SK-N-SH treated with all-trans-retinoic acid at 6 μM for 48 hours (cell line): Measurements from ENCODE around the gene PROZ.

Source experiments
- ATAC-seq: fragments of 200-7000 bp; cut with Tn5 transposase; 3 replicates; pipeline ENCODE4 v1.9.1; 2020; ENCODE audit warnings: mild to moderate bottlenecking, moderate library complexity
- ARNTL ChIP-seq: fragments of 450-650 bp; formaldehyde crosslinking; IDR thresholded peaks from 2 replicates; pipeline ENCODE4 v1.5.0; 2020; ENCODE audit warnings: low read depth, mild to moderate bottlenecking, moderate library complexity, borderline replicate concordance
- BACH2 ChIP-seq: fragments of 250-450 bp; sonication (Bioruptor Pico); IDR thresholded peaks from 2 replicates; pipeline ENCODE4 v1.9.0; 2021; ENCODE audit warnings: mild to moderate bottlenecking, borderline replicate concordance
- CSDC2 ChIP-seq: fragments of 250-450 bp; sonication (Bioruptor Pico); IDR thresholded peaks from 2 replicates; pipeline ENCODE4 v1.5.0; 2020; ENCODE audit warnings: mild to moderate bottlenecking, moderate library complexity
- ESRRG ChIP-seq: fragments of 250-450 bp; sonication (Bioruptor Pico); IDR thresholded peaks from 2 replicates; pipeline ENCODE4 v1.6.1; 2021; ENCODE audit warnings: mild to moderate bottlenecking
- GLIS3 ChIP-seq: fragments of 250-450 bp; sonication (Bioruptor Pico); IDR thresholded peaks from 2 replicates; pipeline ENCODE4 v1.5.0; 2020; ENCODE audit warnings: mild to moderate bottlenecking, moderate library complexity
- ISL1 ChIP-seq: fragments of 250-450 bp; sonication (Bioruptor Pico); IDR thresholded peaks from 2 replicates; pipeline ENCODE4 v2.1.2; 2022; ENCODE audit warnings: mild to moderate bottlenecking, moderate library complexity
- OSR1 ChIP-seq: fragments of 250-450 bp; sonication (Bioruptor Pico); IDR thresholded peaks from 2 replicates; pipeline ENCODE4 v1.8.0; 2022; ENCODE audit warnings: moderate library complexity, mild to moderate bottlenecking, inconsistent platforms
- PATZ1 ChIP-seq: fragments of 250-450 bp; sonication (Bioruptor Pico); IDR thresholded peaks from 2 replicates; pipeline ENCODE4 v1.8.0; 2020; ENCODE audit warnings: mild to moderate bottlenecking, moderate library complexity, borderline replicate concordance
- PPARA ChIP-seq: fragments of 250-450 bp; sonication (Bioruptor Pico); IDR thresholded peaks from 2 replicates; pipeline ENCODE4 v1.5.0; 2020; ENCODE audit warnings: mild to moderate bottlenecking, borderline replicate concordance
- SNAI2 ChIP-seq: fragments of 250-450 bp; sonication (Bioruptor Pico); IDR thresholded peaks from 2 replicates; pipeline ENCODE4 v1.5.0; 2020; ENCODE audit warnings: mild to moderate bottlenecking, moderate library complexity
- TCF4 ChIP-seq: fragments of 250-450 bp; sonication (Bioruptor Pico); IDR thresholded peaks from 2 replicates; pipeline ENCODE4 v1.8.0; 2021; ENCODE audit warnings: mild to moderate bottlenecking, moderate library complexity, borderline replicate concordance
- ZC3H10 ChIP-seq: fragments of 250-450 bp; sonication (Bioruptor Pico); IDR thresholded peaks from 2 replicates; pipeline ENCODE4 v1.5.1; 2021; ENCODE audit warnings: mild to moderate bottlenecking, moderate library complexity
- ZFP3 ChIP-seq: fragments of 250-450 bp; sonication (Bioruptor Pico); IDR thresholded peaks from 2 replicates; pipeline ENCODE4 v1.5.0; 2020; ENCODE audit warnings: mild to moderate bottlenecking, moderate library complexity
- ZFP30 ChIP-seq: fragments of 450-650 bp; formaldehyde crosslinking; IDR thresholded peaks from 2 replicates; pipeline ENCODE4 v1.5.0; 2022; ENCODE audit warnings: mild to moderate bottlenecking, moderate library complexity
- ZNF565 ChIP-seq: fragments of 450-650 bp; formaldehyde crosslinking; conservative IDR thresholded peaks from 2 replicates; pipeline ENCODE4 v1.5.0; 2020; ENCODE audit warnings: low read depth, mild to moderate bottlenecking, moderate library complexity
- ZNF70 ChIP-seq: fragments of 450-650 bp; formaldehyde crosslinking; IDR thresholded peaks from 2 replicates; pipeline ENCODE4 v1.5.0; 2020; ENCODE audit warnings: mild to moderate bottlenecking, moderate library complexity
- ZNF8 ChIP-seq: fragments of 450-650 bp; formaldehyde crosslinking; IDR thresholded peaks from 2 replicates; pipeline ENCODE4 v1.5.0; 2020; ENCODE audit warnings: mild to moderate bottlenecking, moderate library complexity
- TF ChIP-seq, protein P1 (sequence below): fragments of 250-450 bp; sonication (Bioruptor Pico); IDR thresholded peaks from 2 replicates; pipeline ENCODE4 v1.5.1; 2020; ENCODE audit warnings: low read depth, mild to moderate bottlenecking, moderate library complexity
- TF ChIP-seq, protein P2 (sequence below): fragments of 250-450 bp; sonication (Bioruptor Pico); IDR thresholded peaks from 2 replicates; pipeline ENCODE4 v1.5.1; 2021; ENCODE audit warnings: mild to moderate bottlenecking, moderate library complexity
- TF ChIP-seq, protein P3 (sequence below): fragments of 250-450 bp; sonication (Bioruptor Pico); IDR thresholded peaks from 2 replicates; pipeline ENCODE4 v1.5.0; 2020; ENCODE audit warnings: mild to moderate bottlenecking, moderate library complexity
- TF ChIP-seq, protein P4 (sequence below): fragments of 250-450 bp; sonication (Bioruptor Pico); IDR thresholded peaks from 2 replicates; pipeline ENCODE4 v1.8.0; 2021; ENCODE audit warnings: low read depth, mild to moderate bottlenecking, moderate library complexity, borderline replicate concordance

The PROZ gene

GRCh38 chr13:113123226-113124201 is 34.9 kb upstream of the PROZ start:
- peak; percentile 6; the same call in 2 of the 3 replicates for ATAC-seq
- TF ChIP-seq, protein P1, sequence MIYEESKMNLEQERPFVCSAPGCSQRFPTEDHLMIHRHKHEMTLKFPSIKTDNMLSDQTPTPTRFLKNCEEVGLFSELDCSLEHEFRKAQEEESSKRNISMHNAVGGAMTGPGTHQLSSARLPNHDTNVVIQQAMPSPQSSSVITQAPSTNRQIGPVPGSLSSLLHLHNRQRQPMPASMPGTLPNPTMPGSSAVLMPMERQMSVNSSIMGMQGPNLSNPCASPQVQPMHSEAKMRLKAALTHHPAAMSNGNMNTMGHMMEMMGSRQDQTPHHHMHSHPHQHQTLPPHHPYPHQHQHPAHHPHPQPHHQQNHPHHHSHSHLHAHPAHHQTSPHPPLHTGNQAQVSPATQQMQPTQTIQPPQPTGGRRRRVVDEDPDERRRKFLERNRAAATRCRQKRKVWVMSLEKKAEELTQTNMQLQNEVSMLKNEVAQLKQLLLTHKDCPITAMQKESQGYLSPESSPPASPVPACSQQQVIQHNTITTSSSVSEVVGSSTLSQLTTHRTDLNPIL: no peak
- TF ChIP-seq TCF4 (no peak), ZNF70 (CRISPR knock-in tag) (no peak), SNAI2 (no peak), ARNTL (CRISPR knock-in tag) (no peak), CSDC2 (CRISPR knock-in tag) (no peak), PPARA (CRISPR knock-in tag) (no peak), ZFP3 (no peak), PATZ1 (CRISPR knock-in tag) (no peak), OSR1 (CRISPR knock-in tag) (no peak), ZC3H10 (no peak), ZFP30 (CRISPR knock-in tag) (no peak), ZNF8 (no peak), BACH2 (no peak), GLIS3 (CRISPR knock-in tag) (no peak), ISL1 (CRISPR knock-in tag) (no peak)
- TF ChIP-seq, protein P2, sequence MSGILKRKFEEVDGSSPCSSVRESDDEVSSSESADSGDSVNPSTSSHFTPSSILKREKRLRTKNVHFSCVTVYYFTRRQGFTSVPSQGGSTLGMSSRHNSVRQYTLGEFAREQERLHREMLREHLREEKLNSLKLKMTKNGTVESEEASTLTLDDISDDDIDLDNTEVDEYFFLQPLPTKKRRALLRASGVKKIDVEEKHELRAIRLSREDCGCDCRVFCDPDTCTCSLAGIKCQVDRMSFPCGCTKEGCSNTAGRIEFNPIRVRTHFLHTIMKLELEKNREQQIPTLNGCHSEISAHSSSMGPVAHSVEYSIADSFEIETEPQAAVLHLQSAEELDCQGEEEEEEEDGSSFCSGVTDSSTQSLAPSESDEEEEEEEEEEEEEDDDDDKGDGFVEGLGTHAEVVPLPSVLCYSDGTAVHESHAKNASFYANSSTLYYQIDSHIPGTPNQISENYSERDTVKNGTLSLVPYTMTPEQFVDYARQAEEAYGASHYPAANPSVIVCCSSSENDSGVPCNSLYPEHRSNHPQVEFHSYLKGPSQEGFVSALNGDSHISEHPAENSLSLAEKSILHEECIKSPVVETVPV (CRISPR knock-in tag): no peak
- TF ChIP-seq, protein P3, sequence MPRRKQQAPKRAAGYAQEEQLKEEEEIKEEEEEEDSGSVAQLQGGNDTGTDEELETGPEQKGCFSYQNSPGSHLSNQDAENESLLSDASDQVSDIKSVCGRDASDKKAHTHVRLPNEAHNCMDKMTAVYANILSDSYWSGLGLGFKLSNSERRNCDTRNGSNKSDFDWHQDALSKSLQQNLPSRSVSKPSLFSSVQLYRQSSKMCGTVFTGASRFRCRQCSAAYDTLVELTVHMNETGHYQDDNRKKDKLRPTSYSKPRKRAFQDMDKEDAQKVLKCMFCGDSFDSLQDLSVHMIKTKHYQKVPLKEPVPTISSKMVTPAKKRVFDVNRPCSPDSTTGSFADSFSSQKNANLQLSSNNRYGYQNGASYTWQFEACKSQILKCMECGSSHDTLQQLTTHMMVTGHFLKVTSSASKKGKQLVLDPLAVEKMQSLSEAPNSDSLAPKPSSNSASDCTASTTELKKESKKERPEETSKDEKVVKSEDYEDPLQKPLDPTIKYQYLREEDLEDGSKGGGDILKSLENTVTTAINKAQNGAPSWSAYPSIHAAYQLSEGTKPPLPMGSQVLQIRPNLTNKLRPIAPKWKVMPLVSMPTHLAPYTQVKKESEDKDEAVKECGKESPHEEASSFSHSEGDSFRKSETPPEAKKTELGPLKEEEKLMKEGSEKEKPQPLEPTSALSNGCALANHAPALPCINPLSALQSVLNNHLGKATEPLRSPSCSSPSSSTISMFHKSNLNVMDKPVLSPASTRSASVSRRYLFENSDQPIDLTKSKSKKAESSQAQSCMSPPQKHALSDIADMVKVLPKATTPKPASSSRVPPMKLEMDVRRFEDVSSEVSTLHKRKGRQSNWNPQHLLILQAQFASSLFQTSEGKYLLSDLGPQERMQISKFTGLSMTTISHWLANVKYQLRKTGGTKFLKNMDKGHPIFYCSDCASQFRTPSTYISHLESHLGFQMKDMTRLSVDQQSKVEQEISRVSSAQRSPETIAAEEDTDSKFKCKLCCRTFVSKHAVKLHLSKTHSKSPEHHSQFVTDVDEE (CRISPR knock-in tag): no peak
- TF ChIP-seq, protein P4, sequence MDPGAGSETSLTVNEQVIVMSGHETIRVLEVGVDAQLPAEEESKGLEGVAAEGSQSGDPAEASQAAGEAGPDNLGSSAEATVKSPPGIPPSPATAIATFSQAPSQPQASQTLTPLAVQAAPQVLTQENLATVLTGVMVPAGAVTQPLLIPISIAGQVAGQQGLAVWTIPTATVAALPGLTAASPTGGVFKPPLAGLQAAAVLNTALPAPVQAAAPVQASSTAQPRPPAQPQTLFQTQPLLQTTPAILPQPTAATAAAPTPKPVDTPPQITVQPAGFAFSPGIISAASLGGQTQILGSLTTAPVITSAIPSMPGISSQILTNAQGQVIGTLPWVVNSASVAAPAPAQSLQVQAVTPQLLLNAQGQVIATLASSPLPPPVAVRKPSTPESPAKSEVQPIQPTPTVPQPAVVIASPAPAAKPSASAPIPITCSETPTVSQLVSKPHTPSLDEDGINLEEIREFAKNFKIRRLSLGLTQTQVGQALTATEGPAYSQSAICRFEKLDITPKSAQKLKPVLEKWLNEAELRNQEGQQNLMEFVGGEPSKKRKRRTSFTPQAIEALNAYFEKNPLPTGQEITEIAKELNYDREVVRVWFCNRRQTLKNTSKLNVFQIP (CRISPR knock-in tag): no peak

GRCh38 chr13:113124211-113124970 is 34.1 kb upstream of the PROZ start:
- TF ChIP-seq ZNF565 (CRISPR knock-in tag): no peak
- TF ChIP-seq PATZ1 (CRISPR knock-in tag): no peak
- TF ChIP-seq SNAI2: no peak
- no peak for TF ChIP-seq TCF4
- TF ChIP-seq BACH2: no peak
- no peak for TF ChIP-seq ZC3H10
- TF ChIP-seq, protein P1: no peak
- TF ChIP-seq ESRRG (CRISPR knock-in tag): no peak
- TF ChIP-seq ARNTL (CRISPR knock-in tag): no peak
- no peak for TF ChIP-seq OSR1 (CRISPR knock-in tag)
- TF ChIP-seq, protein P4 (CRISPR knock-in tag): no peak
- no peak for TF ChIP-seq ZFP3
- TF ChIP-seq PPARA (CRISPR knock-in tag): no peak
- TF ChIP-seq, all 23 proteins: peak for 0

More at GRCh38 chr13:113124211-113124970, 34.1 kb upstream of the PROZ start:
- no peak for ATAC-seq
